Measurements from ENCODE around the gene MRPS18A. TPM values are rescaled to one million over a fixed set of nuclear protein-coding genes. Genes with fewer than 3 reads are reported as not detected.

MRPS18A gene
- total RNA-seq, 1 donor from 2014 or later, result 56.4 TPM

- no peak overlapping the region for H3K4me3 ChIP-seq (ENCODE audit: low read depth, low read length)
- DNase-seq (ENCODE audit: low read depth), result no peak
- TF ChIP-seq CTCF (conservative IDR thresholded peaks at IDR 0.05; ENCODE audit: low read depth, low read length), result no peak
Observed at GRCh38 chr6:43717822-43718221, 30.2 kb upstream of the MRPS18A start.

- DNase-seq (ENCODE audit: low read depth), result no peak
- H3K4me3 ChIP-seq (ENCODE audit: low read depth, low read length), result no peak overlapping the region
- TF ChIP-seq CTCF (conservative IDR thresholded peaks at IDR 0.05; ENCODE audit: low read depth, low read length), result no peak
Observed at GRCh38 chr6:43717389-43717788, 29.8 kb upstream of the MRPS18A start.

- H3K4me3 ChIP-seq (ENCODE audit: low read depth, low read length), result no peak overlapping the region
- no peak for TF ChIP-seq CTCF (conservative IDR thresholded peaks at IDR 0.05; ENCODE audit: low read depth, low read length)
- DNase-seq (ENCODE audit: low read depth), result no peak
Observed at GRCh38 chr6:43716099-43716498, 28.5 kb upstream of the MRPS18A start.

- no peak for DNase-seq (ENCODE audit: low read depth)
Observed at GRCh38 chr6:43715056-43715788, 27.6 kb upstream of the MRPS18A start.

GRCh38 chr6:43714311-43715055 is 26.9 kb upstream of the MRPS18A start:
- no peak for TF ChIP-seq CTCF (conservative IDR thresholded peaks at IDR 0.05; ENCODE audit: low read depth, low read length)
- no peak overlapping the region for H3K4me3 ChIP-seq (ENCODE audit: low read depth, low read length)
- DNase-seq (ENCODE audit: low read depth), result no peak

More at GRCh38 chr6:43715056-43715788, 27.6 kb upstream of the MRPS18A start:
- no peak overlapping the region for H3K4me3 ChIP-seq (ENCODE audit: low read depth, low read length)
- TF ChIP-seq CTCF (conservative IDR thresholded peaks at IDR 0.05; ENCODE audit: low read depth, low read length), result no peak

GRCh38 chr6:43713643-43714310 is 26.2 kb upstream of the MRPS18A start:
- no peak overlapping the region for H3K4me3 ChIP-seq (ENCODE audit: low read depth, low read length)
- DNase-seq (ENCODE audit: low read depth), result no peak
- TF ChIP-seq CTCF (conservative IDR thresholded peaks at IDR 0.05; ENCODE audit: low read depth, low read length), result no peak
